A172 (cell line): ENCODE data around the gene KITLG. TPM values are rescaled to one million over a fixed set of nuclear protein-coding genes. Genes with fewer than 3 reads are reported as not detected.
"Not testable (repeated sequence)": the region's sequence is repeated elsewhere in the genome, so short reads cannot be mapped to it uniquely, and the experiment has no call there.

Experiments
- DNase-seq: peaks from one replicate; pipeline ENCODE4 v3.0.0-alpha.2; 2015; ENCODE audit warnings: low spot score
- total RNA-seq: library from RNA; depleted of rRNA; stranded (reverse); fragments of >200 nt; shearing (Covaris generic); gene quantifications from 2 replicates; pipeline ENCODE4 v1.2.3, GENCODE V29; 2014

KITLG gene
- total RNA-seq, 1 experiment from 2014 or later = 7.8 TPM

DNA sequence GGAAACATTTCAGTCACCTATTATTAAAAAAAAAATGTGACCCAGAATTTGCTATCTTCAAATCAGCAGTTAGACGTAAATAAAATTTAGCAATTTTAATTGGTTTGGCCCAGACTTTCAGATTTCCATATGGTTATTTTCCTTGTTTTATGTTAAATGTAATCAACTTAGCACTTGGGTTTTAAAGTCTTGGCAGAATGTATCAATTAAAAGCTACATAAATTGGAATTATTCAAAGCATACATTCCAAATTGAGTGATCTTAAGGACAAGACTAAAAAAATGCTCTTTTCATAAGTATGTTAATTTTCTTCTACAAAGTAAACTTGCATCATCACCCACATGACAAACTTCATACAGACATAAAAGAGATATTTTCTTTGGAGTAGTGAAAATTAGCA, 3.4 kb downstream of the KITLG start:
- no peak for DNase-seq

DNA sequence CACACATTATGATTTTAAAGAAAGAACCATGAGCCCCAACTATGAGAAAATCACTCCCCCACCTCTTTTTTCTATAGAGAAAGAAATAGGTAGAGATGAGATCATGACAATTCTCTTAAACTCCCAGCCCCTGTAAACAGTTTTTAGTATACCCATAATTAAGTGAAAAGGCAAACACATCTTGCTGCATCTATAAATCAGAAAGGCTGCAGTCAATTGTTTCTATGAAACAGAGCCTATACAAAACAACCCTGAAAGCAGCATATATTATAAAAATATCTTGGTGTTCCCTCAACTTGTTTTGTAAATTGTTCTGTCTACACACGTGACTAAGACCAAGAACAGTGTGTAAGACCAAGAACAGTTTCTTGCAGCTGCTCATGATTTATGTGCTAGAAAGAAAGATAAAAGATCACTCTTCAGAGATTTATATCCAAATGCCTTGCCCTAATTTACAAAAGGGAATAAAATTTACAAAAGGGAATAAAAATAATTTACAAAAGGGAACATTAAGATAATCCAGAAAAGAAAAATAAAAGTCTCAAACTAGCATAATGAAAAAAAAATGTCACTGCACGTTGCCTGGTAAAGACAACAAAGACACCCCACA, 4.8 kb downstream of the KITLG start:
- DNase-seq = no peak

DNA sequence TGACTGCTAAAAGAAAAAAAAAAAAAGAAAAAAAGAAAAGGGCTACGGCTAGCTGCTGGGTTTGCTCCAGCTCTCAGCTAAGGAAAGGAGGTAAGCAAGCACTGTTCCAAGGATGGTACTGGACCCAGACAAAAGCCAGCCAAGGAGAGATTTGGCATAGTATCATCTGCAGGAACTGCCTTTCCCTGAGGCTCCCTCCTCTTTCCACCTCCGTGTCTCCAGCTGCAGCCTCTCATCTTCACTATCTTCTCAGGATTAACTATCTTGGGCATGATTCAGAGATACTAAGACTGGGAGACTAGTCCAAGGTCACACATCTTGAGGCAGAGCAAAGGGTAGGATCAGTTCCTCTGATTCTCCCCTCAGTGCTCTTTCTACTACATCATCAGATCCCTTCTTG, 6.0 kb downstream of the KITLG start:
- DNase-seq = no peak

DNA sequence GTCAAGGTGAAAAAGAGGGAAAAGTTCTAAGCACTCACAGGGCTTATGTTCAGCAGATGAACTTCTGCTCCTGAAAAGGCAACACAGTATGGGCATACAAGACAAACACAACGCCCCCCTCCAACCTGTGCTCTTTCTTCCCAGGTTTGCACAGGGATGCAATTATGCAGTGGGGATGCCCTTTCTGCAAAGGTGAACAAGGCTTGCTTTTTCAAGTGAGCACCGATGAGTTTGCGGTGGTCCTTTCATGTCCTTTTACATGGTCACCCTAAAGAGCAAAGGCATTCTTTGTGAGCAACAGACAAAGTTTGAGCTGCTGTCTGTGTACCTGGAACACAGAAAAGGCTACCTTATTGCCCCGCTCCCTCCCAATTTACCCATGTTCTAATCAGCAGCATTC, 6.7 kb downstream of the KITLG start:
- no peak for DNase-seq

DNA sequence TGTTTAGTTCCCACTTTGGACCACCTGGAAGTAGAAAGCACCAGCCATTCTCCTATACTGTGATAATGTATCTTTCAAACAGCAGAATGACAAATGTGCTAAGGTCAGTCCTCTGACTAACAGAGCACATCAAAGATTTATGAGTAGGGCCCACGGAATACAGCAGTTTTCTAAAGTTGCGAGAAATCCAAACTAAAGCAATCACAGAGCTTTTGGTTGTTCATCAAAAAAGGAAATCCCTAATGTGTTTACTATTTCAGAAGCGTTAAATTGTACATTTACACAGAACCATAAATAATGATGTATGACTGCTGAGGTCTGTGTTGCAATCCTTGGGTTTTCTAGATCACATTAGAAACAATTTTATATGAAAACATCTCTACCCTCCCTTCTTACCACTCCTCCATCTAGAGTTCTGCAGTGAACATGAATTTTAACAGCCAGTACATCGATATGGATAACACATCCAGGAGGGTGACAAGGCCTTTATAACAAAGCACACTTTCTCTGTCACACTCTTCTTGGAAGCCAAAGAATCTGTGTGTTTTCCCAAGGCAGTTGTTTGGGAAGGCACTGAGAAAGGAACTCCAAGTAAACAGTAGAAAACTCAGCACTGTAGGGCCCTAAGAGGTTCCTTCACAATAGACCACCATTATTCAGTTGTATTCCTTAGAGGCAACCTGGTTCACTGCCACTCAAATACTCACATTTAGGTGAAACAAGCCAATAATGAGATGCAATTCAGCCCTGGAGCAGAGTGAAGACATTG, 7.3 kb downstream of the KITLG start:
- peak; percentile 6 for DNase-seq

DNA sequence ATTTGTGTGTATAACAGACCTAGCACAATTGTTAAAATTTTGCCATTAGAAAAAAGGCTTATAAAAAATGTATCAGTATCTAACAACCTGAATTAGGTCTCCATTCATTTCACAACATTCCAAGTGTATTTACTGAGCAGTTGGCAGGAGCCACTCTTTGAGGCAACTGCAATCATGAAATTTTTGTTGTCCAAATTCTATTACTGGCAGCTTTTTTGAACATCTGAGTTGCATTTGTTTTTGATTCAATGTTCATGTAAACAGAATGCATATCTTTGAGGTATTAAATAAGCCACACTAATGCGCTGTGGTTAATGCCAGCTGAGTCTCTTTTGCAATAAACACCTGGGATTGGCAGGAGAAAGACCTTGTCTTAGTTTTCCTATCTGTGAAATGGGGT, 8.7 kb downstream of the KITLG start:
- DNase-seq = no peak

DNA sequence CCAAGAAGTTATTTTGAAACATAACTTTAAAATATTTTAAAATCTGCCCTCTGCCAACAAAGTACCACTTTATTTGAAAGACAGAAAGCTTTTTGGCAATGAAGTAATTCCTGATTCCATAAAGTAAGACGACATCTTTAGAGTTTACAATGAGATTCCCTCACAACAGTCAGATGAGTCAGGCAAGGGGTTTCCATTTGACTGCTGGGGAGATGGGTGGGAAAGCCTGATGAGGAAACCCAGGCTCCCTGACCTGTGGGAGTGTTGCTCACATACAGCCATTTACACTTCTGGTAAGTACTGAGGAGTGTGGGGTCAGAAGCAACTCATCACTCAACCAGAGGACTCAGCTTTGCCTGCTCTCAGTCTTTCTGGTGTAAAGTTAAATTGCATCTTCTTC, 10.2 kb downstream of the KITLG start:
- DNase-seq = no peak

DNA sequence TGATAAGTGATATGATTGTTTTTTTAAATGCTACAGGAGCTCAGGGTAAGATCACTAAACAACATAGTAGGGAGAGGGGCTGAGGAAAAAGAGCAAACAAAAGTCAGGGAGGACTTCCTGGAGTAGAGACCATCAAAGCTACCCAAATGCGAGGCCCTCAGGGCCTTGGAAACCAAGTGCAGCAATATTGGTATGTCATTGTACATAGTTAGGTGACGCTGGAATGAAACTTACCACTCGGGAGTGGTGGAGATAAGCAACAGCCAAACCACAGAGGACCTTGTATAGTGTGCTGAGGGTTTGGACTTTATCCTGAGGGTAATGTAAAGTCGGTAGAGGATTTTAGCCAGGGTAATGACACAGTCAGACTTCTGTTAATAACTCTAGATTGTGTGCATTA, 13.8 kb downstream of the KITLG start:
- DNase-seq = no peak

DNA sequence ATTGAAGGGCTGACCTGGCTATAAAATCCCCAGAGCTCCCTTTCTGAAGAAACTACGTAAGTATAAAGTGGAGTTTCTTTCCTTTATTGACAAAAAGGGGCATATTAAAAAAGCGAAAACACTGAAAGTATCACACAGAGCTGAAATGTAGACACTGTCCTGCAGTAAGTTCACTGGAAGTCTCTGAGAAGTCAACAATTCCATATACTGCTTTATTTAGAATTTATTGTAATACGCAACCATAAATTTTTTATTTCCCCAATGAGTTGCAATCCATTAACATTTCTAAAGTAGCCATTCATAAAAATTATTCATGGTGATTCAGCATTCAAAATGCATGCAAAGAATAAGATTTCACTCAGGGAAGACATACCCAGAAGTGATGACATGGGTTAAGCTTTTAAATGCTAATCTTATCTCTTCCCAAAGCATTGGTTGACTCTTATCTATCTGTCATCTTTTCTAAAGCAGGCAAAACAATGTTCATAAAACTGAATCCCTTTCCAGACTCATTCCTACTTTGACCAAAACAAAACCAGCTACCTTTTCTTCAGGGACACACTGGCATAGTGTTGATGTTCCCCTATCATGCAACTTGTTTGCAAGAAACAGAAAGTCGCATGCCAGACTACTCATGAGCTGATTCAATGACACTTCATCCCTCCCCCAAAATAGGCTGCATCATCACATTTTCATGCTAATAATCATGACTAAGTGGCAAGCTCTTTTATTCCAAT, 17.3 kb downstream of the KITLG start:
- peak; percentile 6 for DNase-seq

DNA sequence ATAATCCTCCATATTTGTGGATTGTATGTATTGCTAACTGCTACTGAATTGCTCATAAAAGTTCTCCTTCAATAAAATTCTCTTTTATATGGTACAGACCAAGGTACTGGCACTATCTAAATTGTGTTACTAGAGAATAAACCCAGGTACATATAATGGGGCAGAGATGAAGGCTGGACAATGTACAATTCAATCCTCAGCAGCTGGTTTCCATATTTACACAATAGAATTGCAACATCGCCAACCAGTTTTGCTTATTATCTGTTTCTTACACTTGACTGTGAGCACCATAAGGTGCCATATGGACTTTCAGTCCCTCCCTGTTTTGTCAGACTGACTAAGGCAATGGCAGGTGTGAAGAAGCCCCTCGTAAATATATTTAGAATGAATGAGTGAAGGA, 18.1 kb downstream of the KITLG start:
- no peak for DNase-seq

DNA sequence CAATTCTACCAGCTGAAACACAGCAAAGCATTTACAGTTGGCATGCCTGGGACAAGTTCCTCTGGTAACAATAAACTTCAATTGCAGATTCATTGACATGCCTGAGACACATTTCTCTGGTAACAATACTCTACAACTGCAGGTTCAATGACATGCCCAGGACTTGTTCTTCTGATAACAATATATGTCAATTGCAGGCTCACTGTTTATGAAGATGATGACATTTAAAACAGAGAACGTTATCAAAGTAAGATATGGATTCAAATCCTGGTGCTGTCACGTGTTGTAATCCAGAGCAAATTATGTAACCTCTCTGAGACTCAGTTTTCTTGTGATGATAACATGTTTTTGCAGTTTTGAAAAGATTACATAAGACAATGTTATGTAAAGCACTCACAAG, 20.5 kb downstream of the KITLG start:
- no peak for DNase-seq

DNA sequence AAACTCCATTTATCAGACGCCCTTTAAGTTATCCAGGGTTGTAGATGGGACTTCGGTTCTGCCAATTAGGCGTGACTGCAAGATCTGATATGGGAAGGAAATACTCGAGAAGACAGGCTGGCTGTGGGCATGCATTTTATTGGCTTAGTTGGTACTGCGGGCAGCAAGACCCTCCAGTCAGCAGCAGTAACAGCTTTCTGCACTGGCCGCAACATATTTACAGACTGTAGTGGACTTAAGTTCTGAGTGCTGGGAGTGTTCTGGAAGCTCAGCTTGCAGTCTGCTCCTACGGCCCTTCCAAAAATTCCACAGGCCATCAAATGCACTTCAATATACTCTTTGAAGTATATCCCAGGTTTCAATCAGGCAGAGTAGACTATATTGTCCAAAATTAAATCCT, 21.1 kb downstream of the KITLG start:
- DNase-seq = no peak

DNA sequence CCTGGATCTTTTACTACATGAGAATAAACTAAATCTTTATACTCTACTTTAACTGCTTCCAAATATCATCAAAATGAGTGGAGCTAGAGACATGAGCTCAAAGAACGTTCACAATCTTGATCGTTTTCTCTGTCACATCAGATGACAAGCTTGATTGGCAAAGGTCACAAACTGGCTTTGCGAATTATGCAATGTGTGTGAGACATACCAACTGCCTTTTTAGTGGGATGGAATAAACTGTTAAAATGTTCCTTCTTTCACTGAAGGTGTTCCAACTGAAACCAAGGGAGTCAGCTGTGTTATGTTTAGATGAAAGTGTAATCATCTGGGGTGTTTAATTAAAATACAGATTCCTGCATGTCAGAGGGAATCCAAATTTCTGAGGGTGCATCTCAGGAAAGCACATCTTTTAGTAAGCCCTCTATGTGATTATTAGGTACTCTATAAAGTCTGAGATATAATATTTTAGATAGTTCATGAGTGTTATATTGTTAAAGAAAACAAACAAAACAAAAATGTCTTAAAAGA, 21.9 kb downstream of the KITLG start:
- no peak for DNase-seq

DNA sequence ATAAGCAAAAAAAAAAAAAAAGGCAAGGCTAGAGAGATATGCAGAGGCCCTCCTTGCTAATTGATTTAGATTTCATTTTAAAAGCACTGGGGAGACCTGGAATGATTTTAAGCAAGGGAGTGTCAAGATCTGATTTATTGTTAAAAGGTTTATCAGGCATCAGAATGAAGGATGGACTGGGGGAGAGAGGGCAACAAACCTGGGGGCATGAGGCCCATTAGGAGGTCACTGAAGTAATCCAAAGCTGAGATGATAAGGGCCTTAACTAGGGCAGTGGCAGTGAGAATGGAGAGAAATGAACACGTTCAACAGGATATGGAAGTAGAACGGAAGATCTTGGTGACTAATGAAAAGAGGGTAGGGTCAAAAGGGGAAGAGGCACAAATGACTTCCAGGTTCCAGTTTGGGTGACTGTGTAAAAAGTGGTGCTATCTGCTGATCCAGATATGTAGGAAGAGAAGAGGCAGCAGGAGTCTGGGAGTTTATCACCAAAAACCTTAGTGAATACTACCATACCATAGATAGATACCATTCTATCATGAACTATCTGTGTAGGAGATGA, 24.0 kb downstream of the KITLG start:
- DNase-seq = no peak

DNA sequence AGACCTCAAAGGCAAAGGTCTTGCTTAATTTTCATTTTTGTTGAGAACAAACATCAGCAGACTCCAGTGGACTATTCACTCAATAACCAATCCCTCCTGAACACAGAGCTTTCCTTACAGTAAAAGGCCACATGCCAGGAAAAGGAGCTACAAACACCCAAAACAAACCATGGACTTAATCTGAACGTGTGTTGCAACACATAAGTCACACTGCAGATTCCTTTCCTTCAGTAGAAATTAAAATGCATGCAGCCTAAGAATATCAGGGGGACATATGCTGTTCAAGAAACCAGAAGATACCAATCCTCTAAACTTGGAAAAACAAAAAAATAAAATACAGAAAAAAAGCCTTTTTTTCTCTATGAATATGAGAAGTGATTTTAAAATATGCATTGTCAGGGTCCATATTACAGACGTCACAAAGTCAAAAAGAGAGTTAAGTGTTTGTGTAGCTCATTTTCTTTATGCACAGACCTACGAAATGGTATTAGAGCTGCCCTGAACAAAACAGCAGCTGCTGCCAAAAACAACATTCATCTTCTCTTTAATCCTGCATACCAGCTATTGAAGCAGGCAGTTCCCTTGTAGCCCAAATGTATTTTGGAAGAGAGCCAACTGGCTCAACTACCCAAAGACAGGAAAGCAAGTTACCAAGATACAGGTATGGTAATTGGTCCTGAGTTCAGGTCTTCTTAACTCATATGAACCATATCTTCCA, 26.2 kb downstream of the KITLG start:
- peak; percentile 38 for DNase-seq

DNA sequence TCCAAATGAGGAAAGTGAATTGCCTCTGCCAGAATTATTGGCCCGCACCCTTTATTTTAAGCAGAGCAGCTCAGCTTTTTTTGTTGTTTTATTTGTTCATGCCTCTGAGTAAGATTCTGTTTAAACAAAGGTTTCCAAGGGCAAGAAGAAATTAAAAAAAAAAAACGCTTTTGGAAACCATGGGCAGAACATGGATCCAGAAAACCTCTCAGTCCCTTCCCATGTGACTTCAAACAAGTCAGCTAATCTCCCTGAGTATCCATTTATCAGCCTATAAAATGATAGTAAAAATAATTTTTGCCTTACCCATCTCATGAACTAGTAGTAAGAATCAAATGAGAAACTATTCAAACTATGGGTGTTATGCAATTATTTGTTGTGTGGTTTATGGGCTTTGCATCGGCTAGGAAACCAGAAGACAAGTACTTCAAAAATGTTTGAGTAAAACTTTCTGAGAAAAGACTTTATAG, 27.6 kb downstream of the KITLG start:
- no peak for DNase-seq

DNA sequence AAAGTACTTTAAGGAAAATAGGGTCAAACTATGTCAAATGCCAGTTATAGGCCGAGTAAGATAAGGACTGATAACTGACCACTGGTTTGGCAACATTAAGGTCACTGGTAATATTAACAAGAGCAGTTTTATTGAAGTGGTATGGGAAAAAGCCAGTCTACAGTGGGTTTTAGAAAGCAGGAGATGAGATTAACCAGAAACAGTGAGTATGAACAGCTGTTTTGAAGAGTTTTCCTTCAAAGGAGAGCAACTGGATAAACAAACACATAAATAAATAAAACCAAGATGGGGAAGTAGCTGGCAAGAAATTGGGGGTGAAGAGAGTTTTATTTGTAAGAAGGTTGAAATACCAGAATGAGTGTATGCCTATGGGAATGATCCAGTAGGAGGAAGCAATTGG, 30.3 kb downstream of the KITLG start:
- DNase-seq = no peak

DNA sequence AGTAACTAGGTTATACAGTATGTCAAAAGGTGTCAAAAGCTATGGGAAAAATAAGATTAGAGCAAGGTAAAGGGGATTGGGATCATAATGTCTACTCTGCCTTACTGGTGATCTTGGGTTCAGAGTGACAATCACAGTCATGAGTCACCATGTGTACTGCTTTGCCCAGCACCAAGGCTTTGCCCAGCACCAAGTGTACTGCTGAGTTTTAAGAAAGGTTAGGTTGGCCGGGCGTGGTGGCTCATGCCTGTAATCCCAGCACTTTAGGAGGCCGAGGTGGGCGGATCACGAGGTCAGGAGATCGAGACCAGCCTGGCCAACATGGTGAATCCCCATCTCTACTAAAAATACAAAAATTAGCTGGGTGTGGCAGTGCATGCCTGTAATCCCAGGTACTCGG, 32.3 kb downstream of the KITLG start:
- not testable (repeated sequence) for DNase-seq

DNA sequence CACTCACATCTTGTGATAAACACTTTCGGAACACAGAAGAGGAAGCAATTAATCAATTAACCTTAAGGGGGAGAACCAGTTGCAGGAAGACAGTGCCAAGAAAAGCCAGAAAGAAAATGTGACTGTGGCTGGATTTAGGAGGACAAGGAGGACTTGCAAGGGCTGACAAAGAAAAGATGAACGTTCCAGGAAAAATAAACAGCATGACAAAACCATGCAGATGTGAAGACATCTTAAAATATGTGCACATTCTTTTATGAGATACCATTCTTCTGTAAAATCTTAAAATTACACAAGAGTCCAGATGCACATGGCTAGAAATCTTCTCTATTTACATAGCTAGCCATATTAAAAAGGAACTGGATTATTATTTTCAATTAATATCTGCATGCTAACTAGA, 33.4 kb downstream of the KITLG start:
- DNase-seq = no peak

DNA sequence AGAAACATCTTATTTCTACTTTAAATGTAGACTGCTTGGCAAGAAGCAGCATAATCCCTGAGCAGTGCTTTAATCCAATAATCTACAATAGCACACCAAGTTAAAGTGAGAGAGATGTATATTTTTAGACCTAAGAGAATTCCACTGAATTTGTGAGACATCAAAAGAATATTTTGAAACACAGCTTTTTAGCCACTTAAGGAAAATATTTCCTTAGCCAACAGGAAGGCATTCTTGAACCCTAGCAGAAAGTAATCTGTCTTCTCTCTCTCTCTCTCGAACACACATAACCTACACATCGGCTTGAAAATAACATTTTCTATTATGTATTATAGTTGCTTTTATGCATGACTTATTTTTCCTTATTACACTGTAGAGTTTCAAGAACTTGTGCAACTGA, 34.0 kb downstream of the KITLG start:
- no peak for DNase-seq
